SK-N-SH (cell line): ENCODE results near the gene LDB2. TPM values are rescaled to one million over a fixed set of nuclear protein-coding genes. Genes with fewer than 3 reads are reported as not detected.

Experiments
- CTCF ChIA-PET: fragments of 300-600, 350-600 bp; formaldehyde crosslinking; extraction: SDS; loops from one replicate; lab custom pipeline; 2021; lab: Yijun Ruan, JAX
- POLR2A ChIA-PET: fragments of 350-600 bp; sonication (Branson Sonifier 250); formaldehyde crosslinking; extraction: SDS; loops from one replicate; lab custom pipeline; 2020; ENCODE audit warnings: antibody characterized with exemption, inconsistent platforms; lab: Yijun Ruan, JAX
- DNase-seq: peaks from one replicate; pipeline ENCODE4 v3.0.0; 2012
- H2AFZ ChIP-seq: fragments of 200-600 bp; sonication (generic); 2 replicates; pipeline ENCODE4 v1.8.1; 2016; ENCODE audit warnings: antibody characterized with exemption, mild to moderate bottlenecking, low read depth
- H3F3A ChIP-seq: fragments of 200-600 bp; sonication (generic); replicated peaks from 2 replicates; pipeline ENCODE3; 2016; ENCODE audit warnings: antibody characterized with exemption, mild to moderate bottlenecking; ENCODE audit not compliant: insufficient read depth
- H3K27ac ChIP-seq, 2 experiments: fragments of 200-500 bp in 1 of 2; fragments of 200-600 bp in 1 of 2; sonication (Bioruptor generic) in 1 of 2; sonication (generic), shearing (Covaris generic) in 1 of 2; 2 replicates each; pipeline versions ENCODE4 v1.5.1 to v1.6.1; 2014 to 2016; ENCODE audit warnings: low read depth in 2 of 2, inconsistent platforms in 1 of 2, low read length in 1 of 2, mild to moderate bottlenecking in 1 of 2, mixed read lengths in 1 of 2
- H3K27me3 ChIP-seq: fragments of 200-600 bp; sonication (generic), shearing (Covaris generic); 2 replicates; pipeline ENCODE4 v1.6.1; 2016; ENCODE audit warnings: mixed run types; ENCODE audit not compliant: insufficient read depth
- H3K36me3 ChIP-seq, 2 experiments: fragments of 200-500 bp in 1 of 2; fragments of 200-600 bp in 1 of 2; sonication (Bioruptor generic) in 1 of 2; sonication (generic) in 1 of 2; replicated peaks in 1 of 2; 2 replicates each; pipeline versions ENCODE3 to v1.5.1; 2014 to 2016; ENCODE audit warnings: low read length in 1 of 2, mild to moderate bottlenecking in 1 of 2; ENCODE audit not compliant: insufficient read depth in 2 of 2, control insufficient read depth in 1 of 2
- H3K4me1 ChIP-seq, 2 experiments: fragments of 200-500 bp in 1 of 2; fragments of 200-600 bp in 1 of 2; sonication (Bioruptor generic) in 1 of 2; sonication (generic), shearing (Covaris generic) in 1 of 2; 2 replicates each; pipeline versions ENCODE4 v1.5.1 to v1.6.1; 2014 to 2016; ENCODE audit warnings: low read depth in 1 of 2, low read length in 1 of 2, mixed run types in 1 of 2; ENCODE audit not compliant: insufficient read depth in 2 of 2, control insufficient read depth in 1 of 2
- H3K4me2 ChIP-seq: fragments of 200-600 bp; sonication (generic), shearing (Covaris generic); 2 replicates; pipeline ENCODE4 v1.6.1; 2017; ENCODE audit warnings: mixed run types
- H3K4me3 ChIP-seq, 2 experiments: fragments of 200-500 bp in 1 of 2; fragments of 200-600 bp in 1 of 2; sonication (Bioruptor generic) in 1 of 2; sonication (generic), shearing (Covaris generic) in 1 of 2; 2 replicates each; pipeline versions ENCODE4 v1.5.1 to v1.8.1; 2014 to 2016; ENCODE audit warnings: low read depth in 2 of 2, inconsistent platforms in 1 of 2, low read length in 1 of 2, mild to moderate bottlenecking in 1 of 2, mixed read lengths in 1 of 2, moderate library complexity in 1 of 2
- H3K79me2 ChIP-seq: fragments of 200-600 bp; sonication (generic); 2 replicates; pipeline ENCODE4 v1.8.1; 2017; ENCODE audit warnings: mild to moderate bottlenecking; ENCODE audit not compliant: insufficient read depth
- H3K9ac ChIP-seq: fragments of 200-600 bp; sonication (generic); 2 replicates; pipeline ENCODE4 v1.6.1; 2017; ENCODE audit warnings: mixed run types
- H3K9me2 ChIP-seq: fragments of 200-600 bp; sonication (generic); 2 replicates; pipeline ENCODE4 v1.6.1; 2017; ENCODE audit warnings: mixed run types
- H3K9me3 ChIP-seq: fragments of 200-600 bp; sonication (generic); 2 replicates; pipeline ENCODE4 v1.6.1; 2017; ENCODE audit warnings: mixed run types, mild to moderate bottlenecking, moderate library complexity
- H4K20me1 ChIP-seq: fragments of 200-600 bp; sonication (generic); 2 replicates; pipeline ENCODE4 v1.6.1; 2017; ENCODE audit warnings: mild to moderate bottlenecking, mixed run types; ENCODE audit not compliant: insufficient read depth
- CHD2 ChIP-seq: fragments of 150-350 bp; IDR thresholded peaks from 2 replicates; pipeline ENCODE4 v1.6.1; 2018; ENCODE audit warnings: low read length; ENCODE audit not compliant: partially characterized antibody
- ELF1 ChIP-seq: IDR thresholded peaks from 2 replicates; pipeline ENCODE4 v1.4.0; 2012
- FOXJ3 ChIP-seq: sonication (generic); formaldehyde crosslinking; IDR thresholded peaks from 2 replicates; pipeline ENCODE4 v1.5.1; 2020; ENCODE audit warnings: mild to moderate bottlenecking, missing genetic modification reagents
- GATA2 ChIP-seq: sonication (generic); formaldehyde crosslinking; IDR thresholded peaks from 2 replicates; pipeline ENCODE4 v1.5.0; 2020; ENCODE audit warnings: mild to moderate bottlenecking, missing genetic modification reagents
- NFIC ChIP-seq: IDR thresholded peaks from 2 replicates; pipeline ENCODE4 v1.4.0; 2012; ENCODE audit warnings: borderline replicate concordance
- NRF1 ChIP-seq: IDR thresholded peaks from 2 replicates; pipeline ENCODE4 v1.6.1; 2012; ENCODE audit warnings: low read depth, mild to moderate bottlenecking, low read length
- RXRA ChIP-seq: IDR thresholded peaks from 2 replicates; pipeline ENCODE4 v1.4.0; 2012; ENCODE audit warnings: low read depth, mild to moderate bottlenecking, borderline replicate concordance
- TCF12 ChIP-seq: IDR thresholded peaks from 2 replicates; pipeline ENCODE4 v1.4.0; 2012
- WGBS: methylation state at CpG from one replicate; pipeline ENCODE4 v1.1.6; 2017; ENCODE audit warnings: low lambda C conversion rate; 5-methylcytosine and 5-hydroxymethylcytosine counted together
- polyA plus RNA-seq, 3 experiments: library from polyadenylated mRNA; depleted of rRNA; stranded (reverse); fragments of >200 nt; gene quantifications; 2 replicates each; pipeline ENCODE4 v1.2.3, GENCODE V29; 2012

The LDB2 gene
- polyA plus RNA-seq, 1 of the 3 experiments (the other 2 are of a cell fraction), result 11.0 TPM

- no peak overlapping the region for H3K9ac ChIP-seq
- ChIA-PET POLR2A (no interaction called here), CTCF (interaction anchor here (1.3 kb wide), 1 partner anchor 16 kb away, joined by 3 read pairs; no protein-coding TSS in a partner anchor)
- DNase-seq, result peak; percentile 13
- H3K79me2 ChIP-seq, result no peaks in the 10 kb centered on the region
- H3K9me3 ChIP-seq, result no peaks in the 10 kb centered on the region
- H3K4me1 ChIP-seq, result peaks cover 0 to 9% of the 10 kb centered on the region in 2 experiments; a peak in 2 of 4 replicates
- no peak overlapping the region for H3K4me3 ChIP-seq
- no peak overlapping the region for H3K4me2 ChIP-seq
- H3K27me3 ChIP-seq, result no peaks in the 10 kb centered on the region
- H3K27ac ChIP-seq, result peak overlapping the region in 1 of 2 experiments; percentile 28; a peak in 1 of 4 replicates
- no peak overlapping the region for H2AFZ ChIP-seq
- H3K36me3 ChIP-seq, result peaks cover 0 to 6% of the 10 kb centered on the region in 2 experiments
- H3F3A ChIP-seq, result no peaks in the 10 kb centered on the region
- no peaks in the 10 kb centered on the region for H4K20me1 ChIP-seq
- H3K9me2 ChIP-seq, result no peaks in the 10 kb centered on the region
- 58% methylated on average over 6 of the region's 6 CpGs for WGBS
- TF ChIP-seq RXRA, result no peak
- TF ChIP-seq NFIC, result 0 out of 2 replicates have a peak, but pooled peaks have one; percentile 4
- TF ChIP-seq NRF1, result no peak
- peak; percentile 33; the same call in 1 of the 2 replicates for TF ChIP-seq TCF12
Measured at GRCh38 chr4:16659079-16659478, 239.4 kb downstream of the LDB2 start.

GRCh38 chr4:16658183-16658582, 240.3 kb downstream of the LDB2 start:
- Histone ChIP-seq H3F3A (no peaks in the 10 kb centered on the region), H3K9me2 (no peaks in the 10 kb centered on the region), H3K9me3 (no peaks in the 10 kb centered on the region), H4K20me1 (no peaks in the 10 kb centered on the region), H2AFZ (no peak overlapping the region), H3K36me3 (peaks cover 0 to 6% of the 10 kb centered on the region in 2 experiments), H3K27ac (no peak overlapping the region), H3K4me1 (peaks cover 0 to 9% of the 10 kb centered on the region in 2 experiments; a peak in 2 of 4 replicates), H3K4me3 (no peak overlapping the region), H3K9ac (no peak overlapping the region), H3K79me2 (no peaks in the 10 kb centered on the region), H3K4me2 (no peak overlapping the region), H3K27me3 (no peaks in the 10 kb centered on the region)
- ChIA-PET CTCF (no interaction called here), POLR2A (no interaction called here)
- no peak for DNase-seq
- TF ChIP-seq CHD2, result no peak
- WGBS, result 69% methylated on average over 2 of the region's 2 CpGs

GRCh38 chr4:16655111-16655510, 243.3 kb downstream of the LDB2 start:
- POLR2A ChIA-PET, result no interaction called here
- Histone ChIP-seq H3K9me2 (no peaks in the 10 kb centered on the region), H3K9ac (no peak overlapping the region)

More at GRCh38 chr4:16655111-16655510, 243.3 kb downstream of the LDB2 start:
- Histone ChIP-seq H4K20me1 (no peaks in the 10 kb centered on the region), H3K27ac (no peak overlapping the region), H3K4me1 (peaks cover 0 to 9% of the 10 kb centered on the region in 2 experiments; a peak in 2 of 4 replicates), H3K36me3 (no peaks in the 10 kb centered on the region), H2AFZ (no peak overlapping the region), H3K4me2 (no peak overlapping the region), H3F3A (no peaks in the 10 kb centered on the region), H3K4me3 (no peak overlapping the region), H3K9me3 (no peaks in the 10 kb centered on the region), H3K27me3 (no peaks in the 10 kb centered on the region), H3K79me2 (no peaks in the 10 kb centered on the region)
- TF ChIP-seq FOXJ3 (peak; percentile 58; the same call in 1 of the 2 replicates), ELF1 (no peak), GATA2 (peak; percentile 42)
- WGBS, result 23% methylated on average over 3 of the region's 3 CpGs
- CTCF ChIA-PET, result interaction anchor here (0.6 to 1.0 kb wide), 3 partner anchors 11 to 139 kb away, joined by 3 read pairs; no protein-coding TSS in a partner anchor
- DNase-seq, result peak; percentile 55
